ENCODE measurements around the gene NPC1.

Gene NPC1

DNA sequence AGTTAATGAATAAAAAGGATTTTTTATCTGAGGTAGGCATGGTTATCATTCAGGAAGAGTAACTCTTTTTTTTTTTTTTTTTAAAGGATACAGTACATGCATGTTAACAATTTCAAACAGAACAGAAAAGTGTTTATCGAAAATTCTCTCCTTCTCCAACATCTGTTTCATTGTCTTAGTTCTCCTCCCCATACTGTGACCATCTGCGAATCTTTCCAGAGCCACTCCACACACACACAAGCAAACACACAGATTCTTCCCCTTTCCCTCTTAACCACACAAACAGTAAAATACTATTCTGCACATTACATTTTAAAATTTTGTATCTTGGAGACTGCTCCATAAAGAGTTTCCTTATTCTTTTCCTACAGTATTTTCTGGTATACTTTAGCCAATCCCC lies 38.0 kb downstream of the NPC1 start:
- no peak for DNase-seq (ENCODE audit: low read depth in 1 of 2, low spot score in 1 of 2)
- in situ Hi-C loops (cut with HindIII; ENCODE audit: low pct_unique_long_range_greater_than_20kb, low sequenced_read_pairs) = no loop called here

DNA sequence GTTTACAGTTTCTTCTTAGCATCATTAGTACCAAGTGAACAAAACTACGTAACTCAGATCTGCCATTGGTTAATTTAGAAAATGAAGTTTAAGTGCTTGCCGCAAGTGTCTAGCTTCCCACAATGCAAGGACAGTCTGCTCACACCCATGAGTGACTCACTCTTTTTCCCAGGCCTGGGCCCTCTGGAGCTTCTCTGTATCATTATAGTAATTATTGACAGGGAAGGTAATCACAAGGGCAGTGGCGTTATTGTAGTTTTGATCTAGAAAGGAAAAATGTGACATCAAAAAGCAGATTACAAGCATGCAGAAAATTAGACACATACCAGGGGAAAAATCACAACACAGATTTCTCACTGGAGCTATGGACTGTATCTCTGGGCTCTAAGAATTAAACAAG lies 38.5 kb downstream of the NPC1 start:
- no peak for TF ChIP-seq JUND (IDR thresholded peaks at IDR 0.05; ENCODE audit: low read depth)
- in situ Hi-C loops (cut with HindIII; ENCODE audit: low pct_unique_long_range_greater_than_20kb, low sequenced_read_pairs) = no loop called here
- DNase-seq (ENCODE audit: low read depth in 1 of 2, low spot score in 1 of 2) = no peak

More for the DNA sequence above, 38.0 kb downstream of the NPC1 start:
- no peak for TF ChIP-seq JUND (IDR thresholded peaks at IDR 0.05; ENCODE audit: low read depth)

DNA sequence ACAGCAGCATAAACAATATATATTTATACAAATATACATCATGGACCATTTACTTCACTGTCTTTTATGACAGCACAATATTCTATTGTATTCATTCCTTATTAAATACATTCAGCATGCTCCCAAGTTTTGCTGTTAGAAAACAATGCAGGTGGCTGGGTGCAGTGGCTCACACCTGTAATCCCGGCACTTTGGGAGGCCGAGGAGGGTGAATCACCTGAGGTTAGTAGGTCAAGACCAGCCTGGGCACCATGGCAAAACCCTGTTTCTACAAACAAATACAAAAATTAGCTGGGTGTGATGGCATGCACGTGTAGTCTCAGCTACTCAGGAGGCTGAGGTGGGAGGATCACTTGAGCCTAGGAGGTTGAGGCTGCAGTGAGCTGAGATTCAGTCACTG lies 39.0 kb downstream of the NPC1 start:
- no peak for DNase-seq (ENCODE audit: low read depth in 1 of 2, low spot score in 1 of 2)
- in situ Hi-C loops (cut with HindIII; ENCODE audit: low pct_unique_long_range_greater_than_20kb, low sequenced_read_pairs) = no loop called here
- no peak for TF ChIP-seq JUND (IDR thresholded peaks at IDR 0.05; ENCODE audit: low read depth)

- TF ChIP-seq JUND (IDR thresholded peaks at IDR 0.05; ENCODE audit: low read depth) = no peak
- DNase-seq (ENCODE audit: low read depth in 1 of 2, low spot score in 1 of 2) = no peak
- in situ Hi-C loops (cut with HindIII; ENCODE audit: low pct_unique_long_range_greater_than_20kb, low sequenced_read_pairs) = no loop called here
Observed at GRCh38 chr18:23545247-23545789, 41.0 kb downstream of the NPC1 start.

DNA sequence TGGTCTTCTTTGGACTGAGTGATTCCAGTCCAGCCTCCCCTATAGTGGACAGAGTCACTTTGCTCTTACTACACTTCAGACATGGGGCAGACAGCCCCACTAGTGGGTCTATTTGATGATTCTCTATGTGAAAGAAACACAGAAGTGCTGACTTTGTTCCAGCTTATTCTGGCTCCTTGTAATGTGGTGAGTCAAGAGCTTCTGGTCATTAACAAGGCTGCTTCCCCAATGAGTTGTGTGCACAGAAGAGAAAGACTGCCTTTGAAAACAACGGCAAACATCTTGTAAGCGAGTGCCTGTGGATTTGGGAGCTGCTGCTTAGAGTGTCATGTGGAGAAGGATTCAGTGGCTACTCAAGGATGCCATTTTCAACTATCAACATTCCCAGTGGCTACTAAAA lies 43.8 kb downstream of the NPC1 start:
- no peak for TF ChIP-seq JUND (IDR thresholded peaks at IDR 0.05; ENCODE audit: low read depth)
- in situ Hi-C loops (cut with HindIII; ENCODE audit: low pct_unique_long_range_greater_than_20kb, low sequenced_read_pairs) = no loop called here
- no peak for DNase-seq (ENCODE audit: low read depth in 1 of 2, low spot score in 1 of 2)

- no peak for DNase-seq (ENCODE audit: low read depth in 1 of 2, low spot score in 1 of 2)
- TF ChIP-seq JUND (IDR thresholded peaks at IDR 0.05; ENCODE audit: low read depth) = no peak
- in situ Hi-C loops (cut with HindIII; ENCODE audit: low pct_unique_long_range_greater_than_20kb, low sequenced_read_pairs) = no loop called here
Observed at GRCh38 chr18:23541349-23542093, 44.8 kb downstream of the NPC1 start.

GRCh38 chr18:23540867-23541266 lies 45.4 kb downstream of the NPC1 start:
- TF ChIP-seq JUND (IDR thresholded peaks at IDR 0.05; ENCODE audit: low read depth) = no peak
- in situ Hi-C loops (cut with HindIII; ENCODE audit: low pct_unique_long_range_greater_than_20kb, low sequenced_read_pairs) = no loop called here
- DNase-seq (ENCODE audit: low read depth in 1 of 2, low spot score in 1 of 2) = no peak

DNA sequence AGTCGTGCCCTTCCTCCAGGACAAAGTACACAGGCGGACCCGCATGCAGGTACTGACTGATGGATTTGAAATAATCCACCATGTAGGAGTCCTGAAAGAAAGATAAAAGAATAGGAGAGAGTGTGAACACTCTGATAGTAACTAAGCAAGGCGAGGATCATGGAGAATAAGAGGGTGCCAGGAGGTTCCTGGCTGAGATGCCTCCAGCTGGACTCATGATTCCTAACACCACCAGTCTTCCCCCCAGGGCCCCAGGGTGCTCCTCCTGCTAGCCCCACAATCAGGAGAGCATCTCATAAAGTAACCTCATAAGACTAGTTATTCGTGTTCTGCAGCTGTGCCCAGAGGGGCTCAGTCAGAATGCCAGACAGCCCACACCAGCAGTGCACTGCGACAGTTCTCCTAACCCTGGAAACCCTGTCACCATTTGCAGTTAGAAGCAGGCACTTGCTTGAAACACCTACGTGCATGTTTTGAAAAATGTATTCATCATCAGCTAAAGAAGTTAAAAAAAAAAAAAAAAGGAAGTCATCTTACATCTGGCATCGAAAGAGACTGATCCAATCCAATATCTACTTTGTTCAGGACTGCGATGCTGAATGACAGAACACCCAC lies 46.3 kb downstream of the NPC1 start:
- in situ Hi-C loops (cut with HindIII; ENCODE audit: low pct_unique_long_range_greater_than_20kb, low sequenced_read_pairs) = no loop called here
- TF ChIP-seq JUND (IDR thresholded peaks at IDR 0.05; ENCODE audit: low read depth) = no peak
- DNase-seq (ENCODE audit: low read depth in 1 of 2, low spot score in 1 of 2) = peak in 1 of 2 experiments; percentile 3

- TF ChIP-seq JUND (IDR thresholded peaks at IDR 0.05; ENCODE audit: low read depth) = no peak
- DNase-seq (ENCODE audit: low read depth in 1 of 2, low spot score in 1 of 2) = no peak
- in situ Hi-C loops (cut with HindIII; ENCODE audit: low pct_unique_long_range_greater_than_20kb, low sequenced_read_pairs) = no loop called here
Observed at GRCh38 chr18:23539296-23539695, 47.0 kb downstream of the NPC1 start.

- TF ChIP-seq JUND (IDR thresholded peaks at IDR 0.05; ENCODE audit: low read depth) = no peak
- in situ Hi-C loops (cut with HindIII; ENCODE audit: low pct_unique_long_range_greater_than_20kb, low sequenced_read_pairs) = no loop called here
- DNase-seq (ENCODE audit: low read depth in 1 of 2, low spot score in 1 of 2) = no peak
Observed at GRCh38 chr18:23538870-23539269, 47.4 kb downstream of the NPC1 start.

DNA sequence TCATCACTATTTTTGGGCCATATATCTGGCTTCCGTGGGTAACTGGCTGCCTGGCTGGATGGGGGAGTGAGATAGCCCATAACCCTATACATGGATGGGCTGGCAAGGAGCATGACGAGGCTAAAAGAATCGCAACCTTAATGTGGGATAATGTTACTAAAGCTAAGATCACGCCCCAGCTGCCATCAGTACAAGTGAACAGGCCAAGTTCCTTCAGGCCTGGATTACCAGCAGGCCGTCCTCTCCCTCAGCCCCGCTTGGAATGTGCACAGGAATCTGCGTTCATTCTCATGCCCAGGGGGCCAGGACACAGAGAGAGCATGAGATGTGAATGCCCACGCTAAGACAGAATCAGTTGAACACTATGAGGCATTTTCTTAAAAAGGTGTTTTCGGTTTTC lies 48.3 kb downstream of the NPC1 start:
- no peak for TF ChIP-seq JUND (IDR thresholded peaks at IDR 0.05; ENCODE audit: low read depth)
- in situ Hi-C loops (cut with HindIII; ENCODE audit: low pct_unique_long_range_greater_than_20kb, low sequenced_read_pairs) = no loop called here

GRCh38 chr18:23537274-23537673 lies 49.0 kb downstream of the NPC1 start:
- in situ Hi-C loops (cut with HindIII; ENCODE audit: low pct_unique_long_range_greater_than_20kb, low sequenced_read_pairs) = no loop called here
- DNase-seq (ENCODE audit: low read depth in 1 of 2, low spot score in 1 of 2) = no peak
- TF ChIP-seq JUND (IDR thresholded peaks at IDR 0.05; ENCODE audit: low read depth) = no peak

More for the DNA sequence above, 48.3 kb downstream of the NPC1 start:
- DNase-seq (ENCODE audit: low read depth in 1 of 2, low spot score in 1 of 2) = no peak

DNA sequence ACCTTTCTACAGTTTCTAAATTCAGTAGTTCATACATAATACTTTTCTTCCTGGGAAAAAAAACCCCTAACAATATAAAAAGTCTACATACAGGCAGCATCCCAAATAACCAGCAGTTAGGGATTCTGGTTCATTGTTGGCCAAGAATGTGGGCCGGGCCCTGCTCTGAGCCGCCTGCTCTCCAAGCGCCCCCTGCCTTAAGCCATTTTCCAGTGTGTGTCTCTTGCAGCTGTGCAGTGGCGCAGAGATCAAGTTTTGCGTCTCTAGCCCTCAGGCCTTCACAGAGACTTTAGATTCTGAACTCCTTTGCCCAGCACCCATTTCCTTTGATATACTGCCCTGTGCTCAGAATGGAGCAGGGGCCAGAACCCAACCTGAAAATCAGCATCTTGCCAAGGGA lies 50.1 kb downstream of the NPC1 start:
- in situ Hi-C loops (cut with HindIII; ENCODE audit: low pct_unique_long_range_greater_than_20kb, low sequenced_read_pairs) = no loop called here
- no peak for DNase-seq (ENCODE audit: low read depth in 1 of 2, low spot score in 1 of 2)
- no peak for TF ChIP-seq JUND (IDR thresholded peaks at IDR 0.05; ENCODE audit: low read depth)
